ENCODE data around the gene XAF1. TPM values are rescaled to one million over a fixed set of nuclear protein-coding genes. Genes with fewer than 3 reads are reported as not detected.

Gene XAF1
- total and polyA plus RNA-seq, 10 of the 15 experiments (the other 5 are each of a cell fraction or from before 2014, with no cell fraction given), result 16.3 to 59.1 (median 44.6) TPM

DNA sequence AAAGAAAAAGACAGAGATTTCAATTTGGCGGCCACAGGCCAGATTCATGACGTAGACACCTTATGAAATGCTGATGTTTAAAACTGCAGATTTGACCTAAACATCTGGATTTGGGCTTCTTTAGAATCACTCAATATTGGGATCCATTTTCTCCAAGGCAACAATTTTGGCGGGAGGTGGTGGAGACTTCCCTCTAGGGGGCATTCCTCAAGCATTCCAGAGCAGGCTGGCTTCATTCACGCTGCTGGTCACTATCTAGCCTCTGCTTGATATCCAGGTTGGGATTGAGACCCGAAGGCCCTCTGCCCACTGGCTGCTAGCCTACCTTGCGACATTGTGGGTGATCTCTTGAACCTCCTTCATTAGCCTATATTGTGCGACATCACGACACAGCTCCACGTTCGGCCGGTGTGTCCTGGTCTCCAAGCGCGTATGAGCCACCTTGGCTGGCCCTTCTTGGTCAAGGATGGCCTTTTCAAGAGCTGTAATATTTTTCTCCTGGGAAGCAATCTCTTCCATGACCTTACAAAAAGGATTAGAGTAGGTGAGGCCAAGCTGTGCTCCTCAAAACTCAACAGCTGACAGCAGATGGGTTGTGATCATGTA lies 44.7 kb downstream of the XAF1 start (continued):
- TF ChIP-seq, protein P1, sequence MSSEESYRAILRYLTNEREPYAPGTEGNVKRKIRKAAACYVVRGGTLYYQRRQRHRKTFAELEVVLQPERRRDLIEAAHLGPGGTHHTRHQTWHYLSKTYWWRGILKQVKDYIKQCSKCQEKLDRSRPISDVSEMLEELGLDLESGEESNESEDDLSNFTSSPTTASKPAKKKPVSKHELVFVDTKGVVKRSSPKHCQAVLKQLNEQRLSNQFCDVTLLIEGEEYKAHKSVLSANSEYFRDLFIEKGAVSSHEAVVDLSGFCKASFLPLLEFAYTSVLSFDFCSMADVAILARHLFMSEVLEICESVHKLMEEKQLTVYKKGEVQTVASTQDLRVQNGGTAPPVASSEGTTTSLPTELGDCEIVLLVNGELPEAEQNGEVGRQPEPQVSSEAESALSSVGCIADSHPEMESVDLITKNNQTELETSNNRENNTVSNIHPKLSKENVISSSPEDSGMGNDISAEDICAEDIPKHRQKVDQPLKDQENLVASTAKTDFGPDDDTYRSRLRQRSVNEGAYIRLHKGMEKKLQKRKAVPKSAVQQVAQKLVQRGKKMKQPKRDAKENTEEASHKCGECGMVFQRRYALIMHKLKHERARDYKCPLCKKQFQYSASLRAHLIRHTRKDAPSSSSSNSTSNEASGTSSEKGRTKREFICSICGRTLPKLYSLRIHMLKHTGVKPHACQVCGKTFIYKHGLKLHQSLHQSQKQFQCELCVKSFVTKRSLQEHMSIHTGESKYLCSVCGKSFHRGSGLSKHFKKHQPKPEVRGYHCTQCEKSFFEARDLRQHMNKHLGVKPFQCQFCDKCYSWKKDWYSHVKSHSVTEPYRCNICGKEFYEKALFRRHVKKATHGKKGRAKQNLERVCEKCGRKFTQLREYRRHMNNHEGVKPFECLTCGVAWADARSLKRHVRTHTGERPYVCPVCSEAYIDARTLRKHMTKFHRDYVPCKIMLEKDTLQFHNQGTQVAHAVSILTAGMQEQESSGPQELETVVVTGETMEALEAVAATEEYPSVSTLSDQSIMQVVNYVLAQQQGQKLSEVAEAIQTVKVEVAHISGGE (CRISPR knock-in tag; IDR thresholded peaks at IDR 0.05), result no peak
- TF ChIP-seq BCL11A (IDR thresholded peaks at IDR 0.05; ENCODE audit: low read depth, low read length), result no peak

DNA sequence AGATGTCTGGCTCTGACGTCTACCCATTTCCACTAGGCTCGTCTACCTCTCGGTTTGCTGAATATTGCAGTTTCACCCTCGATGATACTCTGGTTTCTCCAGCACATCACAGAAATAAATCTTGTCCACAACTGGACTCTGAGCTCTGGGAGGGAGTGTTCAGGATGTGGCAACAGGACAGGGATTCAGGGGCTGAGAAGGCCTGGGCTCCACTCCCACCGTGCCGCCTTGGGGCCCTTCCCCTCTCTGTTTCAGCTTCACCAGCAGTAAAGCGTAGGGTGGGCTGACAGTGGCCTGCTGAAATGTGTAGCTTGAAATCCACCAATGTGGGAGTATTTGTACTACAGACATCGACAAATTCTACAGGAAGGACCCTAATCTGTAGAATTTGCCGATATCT lies 55.7 kb downstream of the XAF1 start:
- DNase-seq (ENCODE audit: low read depth, low spot score), result no peak
- in situ Hi-C loops (cut with MboI), result no loop called here
- no peaks in the 10 kb centered on the region; the same call in 2 of the 3 replicates for H3K9me3 ChIP-seq (replicated peaks; ENCODE audit: control insufficient read depth, insufficient read depth, low read length)
- ChIA-PET SMC1A (ENCODE audit: uncharacterized antibody, unreplicated experiment) (no interaction called here), POLR2A (no interaction called here), RAD21 (ENCODE audit: unreplicated experiment) (no interaction called here), CTCF (interaction anchor here (0.6 to 1.8 kb wide), 2 partner anchors 32 to 99 kb away, joined by 3 to 4 read pairs; no protein-coding TSS in a partner anchor)
- H3K79me2 ChIP-seq (ENCODE audit: control insufficient read depth, insufficient read depth, low read length), result no peaks in the 10 kb centered on the region
- no peak for FAIRE-seq
- H3K27me3 ChIP-seq (replicated peaks in 1 of 2; ENCODE audit: control insufficient read depth in 2 of 2, insufficient read depth in 2 of 2, low read length in 1 of 2), result no peaks in the 10 kb centered on the region; a peak in 1 of 4 replicates
- H4K20me1 ChIP-seq (ENCODE audit: control insufficient read depth, insufficient read depth), result no peaks in the 10 kb centered on the region
- H3K9ac ChIP-seq (ENCODE audit: control insufficient read depth, insufficient read depth, low read length), result no peak overlapping the region
- WGBS (ENCODE audit: insufficient coverage, insufficient replicate concordance, low lambda C conversion rate, missing lambda C conversion rate), result 45% methylated on average over 9 of the region's 9 CpGs
- H3K36me3 ChIP-seq (ENCODE audit: control insufficient read depth in 2 of 2, insufficient read depth in 2 of 2, low read length in 1 of 2), result no peaks in the 10 kb centered on the region
- no peak for ATAC-seq
- H3K27ac ChIP-seq (ENCODE audit: control insufficient read depth, insufficient read depth), result no peak overlapping the region
- H3K4me2 ChIP-seq (ENCODE audit: control insufficient read depth, insufficient read depth), result no peak overlapping the region
- TF ChIP-seq CBX3 (IDR thresholded peaks at IDR 0.05; ENCODE audit: borderline replicate concordance, low read depth) (no peak), TAF1 (IDR thresholded peaks at IDR 0.05; ENCODE audit: borderline replicate concordance, low read depth, low read length) (no peak)
- TF ChIP-seq, protein P2, sequence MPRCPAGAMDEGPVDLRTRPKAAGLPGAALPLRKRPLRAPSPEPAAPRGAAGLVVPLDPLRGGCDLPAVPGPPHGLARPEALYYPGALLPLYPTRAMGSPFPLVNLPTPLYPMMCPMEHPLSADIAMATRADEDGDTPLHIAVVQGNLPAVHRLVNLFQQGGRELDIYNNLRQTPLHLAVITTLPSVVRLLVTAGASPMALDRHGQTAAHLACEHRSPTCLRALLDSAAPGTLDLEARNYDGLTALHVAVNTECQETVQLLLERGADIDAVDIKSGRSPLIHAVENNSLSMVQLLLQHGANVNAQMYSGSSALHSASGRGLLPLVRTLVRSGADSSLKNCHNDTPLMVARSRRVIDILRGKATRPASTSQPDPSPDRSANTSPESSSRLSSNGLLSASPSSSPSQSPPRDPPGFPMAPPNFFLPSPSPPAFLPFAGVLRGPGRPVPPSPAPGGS (IDR thresholded peaks at IDR 0.05; ENCODE audit: borderline replicate concordance, insufficient read depth, low read depth, low read length, poor library complexity, severe bottlenecking), result no peak
- no peak overlapping the region for H2AFZ ChIP-seq (ENCODE audit: control insufficient read depth, low read depth, low read length)
- intact Hi-C loops (cut with micrococcal nuclease; ENCODE audit: unreplicated experiment), result no loop called here
- BruUV-seq (replicated peaks), result no TSS peak
- no peak overlapping the region for H3K4me3 ChIP-seq
- H3K4me1 ChIP-seq (ENCODE audit: control insufficient read depth, insufficient read depth, low read length), result no peaks in the 10 kb centered on the region
